ENCODE results near the gene TNFRSF21.

DNA sequence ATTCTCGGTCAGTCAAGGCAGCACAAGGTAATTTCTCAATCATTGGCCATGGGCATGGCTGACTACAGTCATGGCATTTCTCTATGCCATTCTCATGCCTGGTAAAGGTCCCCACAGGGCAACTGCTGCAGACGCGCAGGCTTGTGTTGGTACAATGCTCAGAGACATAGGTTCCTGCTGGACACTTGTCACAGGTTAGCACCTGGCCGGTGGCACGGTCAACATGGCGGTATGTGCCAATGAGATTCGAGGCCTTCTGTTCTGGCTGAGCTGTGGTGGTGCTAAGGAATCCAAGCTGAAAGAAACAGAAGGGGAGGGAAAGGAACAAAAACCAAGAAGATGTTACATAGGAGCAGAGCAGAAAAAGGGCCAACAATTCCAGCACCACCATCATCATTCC, 23.4 kb downstream of the TNFRSF21 start:
- TF ChIP-seq CTCF (conservative IDR thresholded peaks at IDR 0.05), result no peak
- no peak for TF ChIP-seq EZH2 (IDR thresholded peaks at IDR 0.05; ENCODE audit: low read depth)
